Activated B cell treated with CpG ODN at 0.5 μM for 24 hours (primary cell): ENCODE results near the gene DTD1. TPM values are rescaled to one million over a fixed set of nuclear protein-coding genes. Genes with fewer than 3 reads are reported as not detected.

Experiments
- ATAC-seq: fragments of 200-7000 bp; cut with Tn5 transposase; one replicate; pipeline ENCODE4 v1.10.0; 2021; ENCODE audit warnings: low read depth, mild to moderate bottlenecking, moderate library complexity
- CTCF ChIA-PET: fragments of 350-600 bp; sonication (Branson Sonifier 250); formaldehyde crosslinking; loops from one replicate; lab custom pipeline; 2021; ENCODE audit warnings: antibody characterized with exemption; lab: Charles Lee
- POLR2A ChIA-PET: fragments of 350-600 bp; sonication (Branson Sonifier 250); formaldehyde crosslinking; loops from one replicate; lab custom pipeline; 2021; ENCODE audit warnings: antibody characterized with exemption; lab: Charles Lee
- DNase-seq: peaks from one replicate; pipeline ENCODE4 v3.0.0; 2022
- H3K27ac Mint-ChIP-seq: one replicate; pipeline ENCODE4 v1.8.0; 2020; ENCODE audit warnings: mixed read lengths
- H3K27me3 Mint-ChIP-seq: one replicate; pipeline ENCODE4 v1.8.0; 2021; ENCODE audit warnings: mixed read lengths
- H3K36me3 Mint-ChIP-seq: one replicate; pipeline ENCODE4 v1.8.0; 2021; ENCODE audit warnings: low read depth, mixed read lengths
- H3K4me1 Mint-ChIP-seq: one replicate; pipeline ENCODE4 v1.8.0; 2021; ENCODE audit warnings: mixed read lengths
- H3K4me3 Mint-ChIP-seq: one replicate; pipeline ENCODE4 v1.8.0; 2020; ENCODE audit warnings: mild to moderate bottlenecking, mixed read lengths
- H3K9me3 Mint-ChIP-seq: one replicate; pipeline ENCODE4 v1.8.0; 2020; ENCODE audit warnings: mixed read lengths
- intact Hi-C: fragments of 100-400 bp; cut with micrococcal nuclease; formaldehyde crosslinking; loops from one replicate; pipeline ENCODE4 v1.15.1; 2024
- total RNA-seq: library from RNA; stranded (reverse); gene quantifications from 2 replicates; pipeline ENCODE4 v1.2.3, GENCODE V29; 2022
- TF ChIP-seq, protein P1 (sequence below): fragments of 200-600 bp; IDR thresholded peaks from one replicate; pipeline ENCODE4 v1.8.0; 2022; ENCODE audit warnings: antibody characterized with exemption, mild to moderate bottlenecking

The DTD1 gene
- total RNA-seq, 1 donor from 2014 or later: 27.5 TPM

DNA sequence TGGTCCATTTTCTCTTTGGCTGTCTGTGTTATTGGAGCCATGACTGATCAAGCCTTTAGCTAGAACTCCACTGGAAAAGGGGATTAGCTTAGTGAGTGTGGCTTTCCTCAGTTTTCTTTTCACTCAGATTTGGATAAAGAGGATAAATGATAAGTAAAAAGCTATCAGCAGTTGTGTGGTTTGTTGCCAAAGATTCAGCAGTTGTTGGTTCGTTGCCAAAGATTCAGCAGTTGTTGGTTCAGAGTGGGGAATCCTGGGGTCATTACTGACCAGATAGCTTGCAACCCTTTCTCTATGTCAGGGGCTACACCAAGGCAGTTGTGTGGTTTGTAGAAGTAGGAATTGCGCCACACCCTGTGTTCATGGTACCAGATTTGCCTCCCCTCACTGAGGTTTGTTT is 118.1 kb downstream of the DTD1 start:
- DNase-seq (no peak), ATAC-seq (no peak)
- Mint-ChIP-seq H3K27ac (no peak overlapping the region), H3K4me1 (peaks cover 7% of the 10 kb centered on the region), H3K27me3 (no peaks in the 10 kb centered on the region), H3K9me3 (no peaks in the 10 kb centered on the region), H3K36me3 (peaks cover 10% of the 10 kb centered on the region), H3K4me3 (no peak overlapping the region)
- CTCF ChIA-PET: no interaction called here
- POLR2A ChIA-PET: no interaction called here
- intact Hi-C loops: no loop called here
- TF ChIP-seq, protein P1, sequence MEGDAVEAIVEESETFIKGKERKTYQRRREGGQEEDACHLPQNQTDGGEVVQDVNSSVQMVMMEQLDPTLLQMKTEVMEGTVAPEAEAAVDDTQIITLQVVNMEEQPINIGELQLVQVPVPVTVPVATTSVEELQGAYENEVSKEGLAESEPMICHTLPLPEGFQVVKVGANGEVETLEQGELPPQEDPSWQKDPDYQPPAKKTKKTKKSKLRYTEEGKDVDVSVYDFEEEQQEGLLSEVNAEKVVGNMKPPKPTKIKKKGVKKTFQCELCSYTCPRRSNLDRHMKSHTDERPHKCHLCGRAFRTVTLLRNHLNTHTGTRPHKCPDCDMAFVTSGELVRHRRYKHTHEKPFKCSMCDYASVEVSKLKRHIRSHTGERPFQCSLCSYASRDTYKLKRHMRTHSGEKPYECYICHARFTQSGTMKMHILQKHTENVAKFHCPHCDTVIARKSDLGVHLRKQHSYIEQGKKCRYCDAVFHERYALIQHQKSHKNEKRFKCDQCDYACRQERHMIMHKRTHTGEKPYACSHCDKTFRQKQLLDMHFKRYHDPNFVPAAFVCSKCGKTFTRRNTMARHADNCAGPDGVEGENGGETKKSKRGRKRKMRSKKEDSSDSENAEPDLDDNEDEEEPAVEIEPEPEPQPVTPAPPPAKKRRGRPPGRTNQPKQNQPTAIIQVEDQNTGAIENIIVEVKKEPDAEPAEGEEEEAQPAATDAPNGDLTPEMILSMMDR: no peak

DNA sequence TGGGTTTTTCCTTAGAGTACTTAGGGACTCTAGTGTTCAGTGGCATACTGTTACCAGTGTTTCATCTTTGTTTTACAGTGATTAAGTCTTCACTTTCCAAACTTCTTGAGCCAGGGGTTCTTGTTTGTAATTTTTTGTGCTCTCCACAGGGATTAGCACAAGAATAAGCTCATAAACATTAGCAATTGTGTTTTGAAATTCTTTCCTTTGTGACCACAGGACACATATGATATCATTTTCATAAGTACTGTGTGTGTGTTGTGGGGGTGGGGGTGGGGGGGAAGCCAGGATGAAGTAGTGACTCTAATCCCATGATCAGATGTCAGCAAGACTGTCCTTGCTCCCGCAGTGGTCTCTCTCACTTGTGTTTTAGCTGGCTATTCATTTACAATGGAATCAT is 124.3 kb downstream of the DTD1 start:
- ATAC-seq (no peak), DNase-seq (no peak)
- Mint-ChIP-seq H3K27me3 (no peaks in the 10 kb centered on the region), H3K4me3 (no peak overlapping the region), H3K9me3 (no peaks in the 10 kb centered on the region), H3K4me1 (peaks cover 3% of the 10 kb centered on the region), H3K27ac (no peak overlapping the region), H3K36me3 (peaks cover 29% of the 10 kb centered on the region)
- ChIA-PET POLR2A (no interaction called here), CTCF (no interaction called here)
- TF ChIP-seq, protein P1: no peak
- intact Hi-C loops: no loop called here

DNA sequence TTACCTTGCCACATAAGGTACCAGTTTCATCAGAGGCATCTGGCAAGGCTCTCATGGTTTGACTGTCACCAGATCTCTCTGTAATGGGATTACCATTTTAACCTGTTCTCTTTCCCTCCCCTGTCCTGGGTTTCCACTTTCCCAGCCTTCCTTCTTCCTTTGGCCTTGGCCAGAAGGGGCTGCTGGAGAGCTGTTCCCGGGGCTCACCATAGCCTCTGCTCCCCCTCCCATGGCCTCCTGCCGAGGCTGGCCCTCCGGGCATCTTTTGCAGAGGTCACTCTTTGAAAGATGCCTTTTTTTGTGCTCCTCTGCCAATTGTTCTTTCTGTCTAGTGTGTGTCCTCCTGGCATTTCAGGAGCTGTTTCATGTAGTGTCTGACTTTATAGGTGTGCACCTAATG is 125.0 kb downstream of the DTD1 start:
- peaks cover 29% of the 10 kb centered on the region for H3K36me3 Mint-ChIP-seq
- ATAC-seq: no peak
- TF ChIP-seq, protein P1: no peak
- H3K27me3 Mint-ChIP-seq: no peaks in the 10 kb centered on the region
- H3K27ac Mint-ChIP-seq: no peak overlapping the region
- no peak for DNase-seq
- no peak overlapping the region for H3K4me3 Mint-ChIP-seq
- intact Hi-C loops: no loop called here
- H3K4me1 Mint-ChIP-seq: peaks cover 3% of the 10 kb centered on the region
- ChIA-PET POLR2A (no interaction called here), CTCF (no interaction called here)
- H3K9me3 Mint-ChIP-seq: no peaks in the 10 kb centered on the region

DNA sequence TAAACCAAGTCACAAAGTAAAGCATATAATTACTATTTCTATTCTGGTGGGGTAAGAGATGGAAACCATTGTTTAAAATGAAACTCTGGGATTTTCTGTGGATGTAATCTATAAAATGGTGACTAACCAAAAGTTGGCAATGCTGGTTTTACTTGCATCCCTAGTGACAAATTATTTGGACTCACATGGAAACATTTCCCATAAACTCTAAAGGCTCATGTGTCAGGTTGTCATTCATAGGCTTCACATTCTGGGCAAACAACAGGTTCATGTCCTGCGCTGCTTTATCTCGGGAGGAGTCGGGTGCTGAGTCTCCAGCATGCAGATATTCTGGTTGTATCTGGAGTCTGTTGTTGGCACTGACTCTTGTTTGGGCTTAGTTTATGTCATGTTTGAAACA is 127.7 kb downstream of the DTD1 start:
- Mint-ChIP-seq H3K4me3 (no peak overlapping the region), H3K36me3 (peaks cover 33% of the 10 kb centered on the region), H3K27ac (no peak overlapping the region), H3K27me3 (no peaks in the 10 kb centered on the region), H3K4me1 (peaks cover 3% of the 10 kb centered on the region), H3K9me3 (no peaks in the 10 kb centered on the region)
- ATAC-seq (no peak), DNase-seq (no peak)
- ChIA-PET POLR2A (no interaction called here), CTCF (no interaction called here)
- intact Hi-C loops: no loop called here
- TF ChIP-seq, protein P1: no peak

DNA sequence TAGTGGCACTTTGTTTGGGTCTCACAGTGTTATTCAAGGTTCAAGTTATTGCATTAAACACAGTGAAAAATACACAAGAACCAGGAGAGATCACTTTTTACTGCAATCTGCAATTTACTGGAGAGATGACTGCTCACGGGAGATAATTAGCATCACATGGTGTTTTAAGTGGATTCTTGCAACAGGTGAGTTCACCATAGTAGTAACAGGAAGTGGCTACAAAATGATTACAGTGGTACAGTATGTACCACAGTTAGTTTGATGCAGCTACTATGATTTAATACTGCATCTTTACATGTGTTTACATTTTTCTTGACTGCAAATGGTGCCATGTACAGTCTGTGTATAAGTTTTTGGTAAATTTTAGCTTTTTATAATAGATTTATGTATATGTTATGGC is 129.2 kb downstream of the DTD1 start:
- POLR2A ChIA-PET: no interaction called here
- CTCF ChIA-PET: interaction anchor here (1.0 kb wide), 1 partner anchor 77 kb away, joined by 4 read pairs; no protein-coding TSS in a partner anchor
- intact Hi-C loops: no loop called here
- Mint-ChIP-seq H3K27ac (no peak overlapping the region), H3K36me3 (peaks cover 38% of the 10 kb centered on the region), H3K4me3 (no peak overlapping the region), H3K4me1 (peaks cover 3% of the 10 kb centered on the region), H3K9me3 (no peaks in the 10 kb centered on the region), H3K27me3 (no peaks in the 10 kb centered on the region)
- DNase-seq (no peak), ATAC-seq (no peak)
- TF ChIP-seq, protein P1: no peak
